HG02840 (cell line): ENCODE results near the gene TBL1XR1.

ENCODE experiments used
- ATAC-seq: cut with Tn5 transposase; IDR thresholded peaks from one replicate; pipeline ENCODE4 v1.9.1; 2021; ENCODE audit warnings: mild to moderate bottlenecking, moderate library complexity, moderate number of reproducible peaks; ENCODE audit not compliant: unreplicated experiment, low FRiP score

Gene TBL1XR1

GRCh38 chr3:177197041-177197726 is at the start of gene TBL1XR1:
TBL1XR1 (minus strand) TSS chr3:177197482; CDS start chr3:177064977, 132,505 bp downstream.
- peak; percentile 43 for ATAC-seq

DNA sequence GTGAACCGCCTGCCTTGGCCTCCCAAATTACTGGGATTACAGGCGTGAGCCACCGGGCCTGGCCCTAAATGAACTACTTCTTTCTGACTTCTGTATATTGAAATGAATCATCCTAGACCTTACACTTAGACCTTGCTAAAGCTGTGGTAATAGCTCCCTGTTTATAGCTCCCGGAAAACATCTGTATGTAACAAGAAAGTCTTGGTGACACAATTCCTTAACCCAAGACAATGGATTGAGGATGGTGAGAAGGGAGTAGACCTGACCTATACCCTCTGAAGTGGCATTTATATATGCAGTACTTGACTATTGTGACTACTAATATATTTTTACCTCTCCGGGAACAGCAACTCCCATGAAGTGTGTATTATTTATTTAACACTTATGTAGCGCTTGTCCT is 48.0 kb upstream of the TBL1XR1 start:
- ATAC-seq, result no peak

GRCh38 chr3:177244606-177245005 is 47.3 kb upstream of the TBL1XR1 start:
- no peak for ATAC-seq

- ATAC-seq, result no peak
Measured at GRCh38 chr3:177238686-177239216, 41.5 kb upstream of the TBL1XR1 start.

DNA sequence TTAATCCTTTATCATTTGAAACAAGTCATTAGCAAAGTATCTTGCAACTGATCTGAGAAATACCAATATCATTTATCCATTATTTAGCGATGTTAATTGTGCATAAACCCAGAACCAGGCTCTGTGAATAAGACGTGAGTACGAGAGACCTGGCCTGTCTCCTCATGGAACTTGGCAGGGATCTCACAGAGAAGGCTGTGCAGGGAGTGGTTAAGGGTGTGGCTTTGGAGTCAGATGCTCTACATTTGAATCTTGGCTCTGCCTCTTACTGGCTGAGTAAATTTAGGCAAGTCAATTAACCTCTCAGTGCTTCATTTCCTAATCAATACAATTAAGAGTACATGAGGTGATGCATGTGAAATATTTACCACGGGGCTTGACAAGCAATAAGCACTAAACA is 39.9 kb upstream of the TBL1XR1 start:
- ATAC-seq, result no peak

DNA sequence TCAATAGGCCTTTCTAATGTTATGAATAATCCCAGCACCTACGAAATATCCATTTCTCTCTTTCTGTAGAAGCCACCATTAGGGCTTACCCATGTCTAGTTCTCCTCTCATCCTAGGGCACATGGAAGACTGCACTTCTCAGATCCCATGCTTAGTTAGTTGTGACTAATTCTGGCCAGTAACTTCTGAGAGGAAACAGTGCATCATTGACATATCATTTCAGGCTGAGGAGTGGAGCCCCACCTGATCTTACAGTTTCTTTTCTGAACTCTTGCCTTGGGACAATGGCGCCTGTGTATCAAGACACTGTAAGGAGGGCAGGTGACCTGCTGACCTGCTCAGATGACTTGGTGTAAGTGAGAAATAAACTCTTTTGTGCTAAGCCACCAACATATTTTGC is 39.4 kb upstream of the TBL1XR1 start:
- ATAC-seq, result no peak

- ATAC-seq, result no peak
Measured at GRCh38 chr3:177234121-177234520, 36.8 kb upstream of the TBL1XR1 start.

- ATAC-seq, result no peak
Measured at GRCh38 chr3:177231242-177231641, 34.0 kb upstream of the TBL1XR1 start.

DNA sequence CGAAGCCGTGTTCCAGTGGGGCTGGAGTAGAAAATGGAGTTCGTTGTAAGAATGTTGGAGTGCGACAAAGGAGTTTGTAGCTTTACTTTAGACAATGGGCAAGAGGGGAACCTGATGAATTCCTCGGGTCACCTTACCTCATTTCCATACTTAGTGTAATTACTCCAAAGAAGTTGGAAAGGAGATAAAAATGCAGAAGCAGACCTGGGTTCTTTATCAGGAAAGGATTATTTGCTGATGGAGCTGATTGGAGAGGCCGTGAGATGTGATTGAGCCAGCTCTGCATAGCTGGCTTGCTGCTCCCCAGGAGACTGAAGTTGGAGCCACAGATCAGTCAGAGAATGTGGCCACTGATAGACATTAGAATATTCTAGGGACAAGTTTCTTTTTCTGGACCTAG is 33.4 kb upstream of the TBL1XR1 start:
- ATAC-seq, result no peak

DNA sequence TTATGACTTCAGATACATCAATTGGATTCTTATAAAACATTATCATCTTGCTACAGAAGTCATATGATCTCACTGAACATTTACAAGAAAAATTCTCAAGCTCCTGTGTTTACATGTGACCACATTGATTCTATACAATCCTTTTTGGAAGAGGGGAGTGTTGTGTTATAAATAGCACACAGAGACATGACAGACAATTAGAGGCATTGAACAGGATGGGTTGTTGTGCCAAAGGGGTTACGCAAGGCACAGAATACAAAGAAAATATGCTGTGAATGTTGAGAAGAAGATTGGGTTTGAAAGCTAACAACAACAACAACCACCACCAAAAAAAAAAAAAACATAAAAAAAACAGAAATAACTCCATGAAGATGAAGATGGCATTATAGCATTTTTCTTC is 32.5 kb upstream of the TBL1XR1 start:
- ATAC-seq, result no peak

DNA sequence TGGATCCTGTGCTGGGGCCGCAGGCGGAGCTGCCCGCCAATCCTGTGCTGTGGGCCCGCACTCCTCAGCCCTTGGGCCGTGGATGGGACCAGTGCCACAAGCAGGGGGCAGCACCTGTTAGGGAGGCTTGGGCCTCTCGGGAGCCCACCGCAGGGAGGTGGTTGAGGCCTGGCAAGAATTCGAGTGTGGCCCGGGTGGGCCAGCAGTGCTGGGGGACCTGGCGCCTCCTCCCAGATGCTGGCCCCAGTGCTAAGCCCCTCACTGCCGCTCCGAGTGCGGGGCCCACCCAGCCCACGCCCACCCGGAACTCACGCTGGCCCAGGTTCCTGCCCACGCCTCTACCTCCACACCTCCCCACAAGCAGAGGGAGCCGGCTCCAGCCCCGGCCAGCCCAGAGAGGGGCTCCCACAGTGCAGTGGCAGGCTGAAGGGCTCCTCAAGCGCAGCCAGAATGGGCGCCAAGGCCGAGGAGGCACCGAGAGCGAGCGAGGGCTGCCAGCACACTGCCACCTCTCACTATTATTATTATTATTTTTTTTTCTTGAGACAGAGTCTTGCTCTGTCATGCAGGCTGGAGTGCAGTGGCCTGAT is 31.4 kb upstream of the TBL1XR1 start:
- no peak for ATAC-seq

GRCh38 chr3:177224414-177224813 is 27.1 kb upstream of the TBL1XR1 start:
- ATAC-seq, result no peak

DNA sequence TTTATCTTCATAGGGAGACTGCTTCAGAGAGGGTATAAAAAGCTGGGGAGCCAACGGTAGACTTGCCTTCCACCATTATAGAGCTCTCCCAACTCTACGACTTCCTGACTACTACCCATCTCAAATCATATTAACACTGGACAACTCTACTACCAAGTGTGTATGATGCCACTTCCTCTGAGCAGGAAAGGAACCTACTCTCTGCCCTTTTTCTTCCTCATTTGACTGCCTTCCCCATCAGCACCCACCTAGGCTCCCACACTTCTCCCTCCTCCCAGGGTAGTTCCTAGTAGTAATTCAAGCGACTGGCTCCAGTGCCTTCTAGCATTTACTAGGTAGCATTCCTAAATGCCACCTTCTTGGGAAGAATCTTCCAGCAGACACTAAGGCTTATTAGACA is 24.5 kb upstream of the TBL1XR1 start:
- no peak for ATAC-seq

- ATAC-seq, result no peak
Measured at GRCh38 chr3:177220136-177220974, 23.1 kb upstream of the TBL1XR1 start.

GRCh38 chr3:177213801-177214535 is 16.7 kb upstream of the TBL1XR1 start:
- no peak for ATAC-seq

DNA sequence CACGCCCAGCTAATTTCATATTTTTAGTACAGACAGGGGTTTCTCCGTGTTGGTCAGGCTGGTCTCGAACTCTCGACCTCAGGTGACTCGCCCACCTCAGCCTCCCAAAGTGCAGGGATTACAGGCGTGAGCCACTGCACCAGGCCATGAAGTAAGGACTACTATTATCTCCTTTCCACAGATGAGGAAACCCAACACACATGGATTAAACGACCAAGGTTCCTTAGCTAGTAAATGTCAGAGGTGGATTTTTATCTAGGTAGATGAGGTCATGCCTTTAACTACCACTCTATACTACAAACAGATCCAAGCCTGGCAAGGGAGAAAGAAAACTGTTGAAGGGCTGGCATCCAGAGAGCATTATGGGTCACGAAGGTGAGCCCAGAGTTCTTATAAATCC is 15.5 kb upstream of the TBL1XR1 start:
- ATAC-seq, result no peak

DNA sequence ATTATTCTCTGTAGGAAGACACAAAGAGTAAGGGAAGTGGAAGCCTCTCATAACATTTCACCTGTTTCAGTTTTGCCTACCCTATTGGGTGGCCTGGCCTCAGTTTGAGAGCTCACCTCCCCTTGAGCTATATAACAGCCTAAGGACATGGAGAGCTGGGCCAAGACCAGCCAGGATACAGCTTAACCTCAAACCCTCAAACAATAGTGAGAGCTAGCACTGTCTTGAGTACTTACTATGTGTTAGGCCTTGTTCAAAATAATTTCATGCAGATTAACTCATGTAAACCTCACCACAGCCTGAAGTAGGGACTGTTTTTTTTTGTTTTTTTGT is 15.0 kb upstream of the TBL1XR1 start:
- ATAC-seq, result no peak

- no peak for ATAC-seq
Measured at GRCh38 chr3:177211503-177212277, 14.4 kb upstream of the TBL1XR1 start.

GRCh38 chr3:177210744-177211502 is 13.6 kb upstream of the TBL1XR1 start:
- ATAC-seq, result no peak
